ENCODE data around the gene CAPN7. TPM values are rescaled to one million over a fixed set of nuclear protein-coding genes. Genes with fewer than 3 reads are reported as not detected.

The CAPN7 gene
- polyA plus RNA-seq, 3 donors, result 10.3 to 17.9 (median 12.7) TPM

- 86 to 91% (median 89%) methylated on average over 11 of the region's 11 CpGs for WGBS, 3 donors
- H3K27ac ChIP-seq (ENCODE audit: low read depth, low read length), result no peak overlapping the region
Observed at GRCh38 chr3:15221574-15222217, 15.7 kb downstream of the CAPN7 start.

GRCh38 chr3:15223685-15224572 lies 17.9 kb downstream of the CAPN7 start:
- WGBS, 3 donors, result 83 to 92% (median 92%) methylated on average over 7 of the region's 7 CpGs
- H3K27ac ChIP-seq (ENCODE audit: low read depth, low read length), result no peak overlapping the region

- 82 to 94% (median 91%) methylated on average over 1 of the region's 1 CpG for WGBS, 3 donors
- H3K27ac ChIP-seq (ENCODE audit: low read depth, low read length), result no peak overlapping the region
Observed at GRCh38 chr3:15228147-15228546, 22.1 kb downstream of the CAPN7 start.

- WGBS, 3 donors, result 89 to 95% (median 94%) methylated on average over 4 of the region's 4 CpGs
Observed at GRCh38 chr3:15229262-15229661, 23.2 kb downstream of the CAPN7 start.

GRCh38 chr3:15241341-15241740 lies 35.3 kb downstream of the CAPN7 start:
- 81 to 88% (median 86%) methylated on average over 1 of the region's 1 CpG for WGBS, 3 donors
- no peak overlapping the region for H3K27ac ChIP-seq (ENCODE audit: low read depth, low read length)

More at GRCh38 chr3:15229262-15229661, 23.2 kb downstream of the CAPN7 start:
- H3K27ac ChIP-seq (ENCODE audit: low read depth, low read length), result no peak overlapping the region

GRCh38 chr3:15243822-15244482 lies 37.9 kb downstream of the CAPN7 start:
- 78 to 89% (median 83%) methylated on average over 5 of the region's 5 CpGs for WGBS, 3 donors
- no peak overlapping the region for H3K27ac ChIP-seq (ENCODE audit: low read depth, low read length)

- 56 to 97% (median 96%) methylated on average over 2 of the region's 2 CpGs for WGBS, 3 donors
- H3K27ac ChIP-seq (ENCODE audit: low read depth, low read length), result no peak overlapping the region
Observed at GRCh38 chr3:15246186-15246585, 40.1 kb downstream of the CAPN7 start.

GRCh38 chr3:15253023-15253697 lies 47.1 kb downstream of the CAPN7 start:
- no peak overlapping the region for H3K27ac ChIP-seq (ENCODE audit: low read depth, low read length)
- 73 to 85% (median 80%) methylated on average over 7 of the region's 7 CpGs for WGBS, 3 donors

- WGBS, 3 donors, result 93 to 98% (median 96%) methylated on average over 2 of the region's 2 CpGs
- no peak overlapping the region for H3K27ac ChIP-seq (ENCODE audit: low read depth, low read length)
Observed at GRCh38 chr3:15255215-15255614, 49.2 kb downstream of the CAPN7 start.

- WGBS, 3 donors, result 82 to 85% (median 83%) methylated on average over 8 of the region's 8 CpGs
- no peak overlapping the region for H3K27ac ChIP-seq (ENCODE audit: low read depth, low read length)
Observed at GRCh38 chr3:15256861-15257341, 50.9 kb downstream of the CAPN7 start.

GRCh38 chr3:15258720-15259119 lies 52.7 kb downstream of the CAPN7 start:
- 91 to 99% (median 98%) methylated on average over 7 of the region's 7 CpGs for WGBS, 3 donors
- H3K27ac ChIP-seq (ENCODE audit: low read depth, low read length), result no peak overlapping the region

- H3K27ac ChIP-seq (ENCODE audit: low read depth, low read length), result no peak overlapping the region
- 87 to 95% (median 90%) methylated on average over 4 of the region's 4 CpGs for WGBS, 3 donors
Observed at GRCh38 chr3:15260531-15260930, 54.5 kb downstream of the CAPN7 start.

GRCh38 chr3:15261274-15261673 lies 55.2 kb downstream of the CAPN7 start:
- no peak overlapping the region for H3K27ac ChIP-seq (ENCODE audit: low read depth, low read length)

GRCh38 chr3:15262021-15262420 lies 56.0 kb downstream of the CAPN7 start:
- WGBS, 3 donors, result 85 to 98% (median 94%) methylated on average over 9 of the region's 9 CpGs
- H3K27ac ChIP-seq (ENCODE audit: low read depth, low read length), result no peak overlapping the region

- 78 to 88% (median 78%) methylated on average over 4 of the region's 4 CpGs for WGBS, 3 donors
- H3K27ac ChIP-seq (ENCODE audit: low read depth, low read length), result no peak overlapping the region
Observed at GRCh38 chr3:15263120-15263519, 57.1 kb downstream of the CAPN7 start.

GRCh38 chr3:15263926-15264325 lies 57.9 kb downstream of the CAPN7 start:
- H3K27ac ChIP-seq (ENCODE audit: low read depth, low read length), result no peak overlapping the region
- WGBS, 3 donors, result 41 to 68% (median 54%) methylated on average over 2 of the region's 2 CpGs

- no peak overlapping the region for H3K27ac ChIP-seq (ENCODE audit: low read depth, low read length)
- WGBS, 3 donors, result 62 to 83% (median 64%) methylated on average over 2 of the region's 2 CpGs
Observed at GRCh38 chr3:15264486-15264885, 58.4 kb downstream of the CAPN7 start.

- 75 to 85% (median 82%) methylated on average over 19 of the region's 19 CpGs for WGBS, 3 donors
Observed at GRCh38 chr3:15265655-15266509, 59.8 kb downstream of the CAPN7 start.

More at GRCh38 chr3:15265655-15266509, 59.8 kb downstream of the CAPN7 start:
- H3K27ac ChIP-seq (ENCODE audit: low read depth, low read length), result no peak overlapping the region

All from adipose tissue (tissue), 3 donors.